ENCODE measurements around the gene LAIR2. TPM values are rescaled to one million over a fixed set of nuclear protein-coding genes. Genes with fewer than 3 reads are reported as not detected.

LAIR2 gene
- total and polyA plus RNA-seq, 10 of the 15 experiments (the other 5 are each of a cell fraction or from before 2014, with no cell fraction given): not detected

- Histone ChIP-seq H3K9ac (ENCODE audit: control insufficient read depth, insufficient read depth, low read length) (no peak overlapping the region), H2AFZ (ENCODE audit: control insufficient read depth, low read depth, low read length) (no peak overlapping the region), H3K27me3 (replicated peaks in 1 of 2; ENCODE audit: control insufficient read depth in 2 of 2, insufficient read depth in 2 of 2, low read length in 1 of 2) (peaks cover 0 to 3% of the 10 kb centered on the region in 2 experiments; a peak in 2 of 4 replicates), H4K20me1 (ENCODE audit: control insufficient read depth, insufficient read depth) (no peaks in the 10 kb centered on the region), H3K4me2 (ENCODE audit: control insufficient read depth, insufficient read depth) (no peak overlapping the region), H3K9me3 (replicated peaks; ENCODE audit: control insufficient read depth, insufficient read depth, low read length) (no peaks in the 10 kb centered on the region), H3K79me2 (ENCODE audit: control insufficient read depth, insufficient read depth, low read length) (no peaks in the 10 kb centered on the region), H3K4me3 (no peak overlapping the region), H3K4me1 (ENCODE audit: control insufficient read depth, insufficient read depth, low read length) (peaks cover 3% of the 10 kb centered on the region), H3K36me3 (ENCODE audit: control insufficient read depth in 2 of 2, insufficient read depth in 2 of 2, low read length in 1 of 2) (no peaks in the 10 kb centered on the region), H3K27ac (ENCODE audit: control insufficient read depth, insufficient read depth) (no peak overlapping the region)
- WGBS (ENCODE audit: insufficient coverage, insufficient replicate concordance, low lambda C conversion rate, missing lambda C conversion rate): 80% methylated on average over 6 of the region's 6 CpGs
- SMC1A ChIA-PET (ENCODE audit: uncharacterized antibody, unreplicated experiment): interaction anchor here (0.6 kb wide), 1 partner anchor 31 kb away, joined by 3 read pairs; no protein-coding TSS in a partner anchor
- no peak for ATAC-seq
- no peak for DNase-seq (ENCODE audit: low read depth, low spot score)
- RAD21 ChIA-PET (ENCODE audit: unreplicated experiment): interaction anchor here (0.8 to 1.5 kb wide), 5 partner anchors 8 to 200 kb away, joined by 3 to 4 read pairs (median 4); partner anchors contain the start of gene LENG9
- TF ChIP-seq LARP7 (IDR thresholded peaks at IDR 0.05) (no peak), CEBPB (IDR thresholded peaks at IDR 0.05; ENCODE audit: borderline replicate concordance in 1 of 2, low read depth in 2 of 2, low read length in 2 of 2) (no peak), FOXM1 (IDR thresholded peaks at IDR 0.05; ENCODE audit: low read depth, low read length) (no peak)
- no peak for FAIRE-seq
- in situ Hi-C loops (cut with MboI): loop anchor here (10.0 kb wide), 1 partner anchor 451 kb away; no protein-coding TSS in a partner anchor
- no TSS peak for BruUV-seq (replicated peaks)
- CTCF ChIA-PET: interaction anchor here (0.9 to 2.5 kb wide), 5 partner anchors 12 to 200 kb away, joined by 3 to 21 read pairs (median 3); no protein-coding TSS in a partner anchor
- intact Hi-C loops (cut with micrococcal nuclease; ENCODE audit: unreplicated experiment): loop anchor here (10.0 kb wide), 1 partner anchor 441 kb away; no protein-coding TSS in a partner anchor
- POLR2A ChIA-PET: interaction anchor here (0.5 to 0.7 kb wide), 2 partner anchors 25 to 936 kb away, joined by 3 read pairs; partner anchors contain the start of gene LENG8
Measured at GRCh38 chr19:54473892-54474372, 28.7 kb upstream of the LAIR2 start.

- CTCF ChIA-PET: interaction anchor here (1.1 to 8.5 kb wide), 2 partner anchors 178 to 197 kb away, joined by 4 to 236 read pairs; no protein-coding TSS in a partner anchor
- TF ChIP-seq NR2F1 (conservative IDR thresholded peaks at IDR 0.05) (no peak), BCL3 (IDR thresholded peaks at IDR 0.05; ENCODE audit: borderline replicate concordance, insufficient read depth, low read depth, low read length, poor library complexity, severe bottlenecking) (no peak), BCLAF1 (IDR thresholded peaks at IDR 0.05) (no peak), SUZ12 (IDR thresholded peaks at IDR 0.05; ENCODE audit: unreplicated experiment) (no peak), SRF (IDR thresholded peaks at IDR 0.05; ENCODE audit: low read depth in 2 of 2, low read length in 2 of 2) (no peak), SREBF1 (IDR thresholded peaks at IDR 0.05; ENCODE audit: low read length) (no peak), HDAC6 (IDR thresholded peaks at IDR 0.05; ENCODE audit: unreplicated experiment) (no peak), ZNF384 (IDR thresholded peaks at IDR 0.05; ENCODE audit: borderline replicate concordance, low read depth, low read length) (no peak)
Measured at GRCh38 chr19:54475706-54476105, 26.9 kb upstream of the LAIR2 start.

More at GRCh38 chr19:54475706-54476105, 26.9 kb upstream of the LAIR2 start:
- WGBS (ENCODE audit: insufficient coverage, insufficient replicate concordance, low lambda C conversion rate, missing lambda C conversion rate): 70% methylated on average over 11 of the region's 11 CpGs
- Histone ChIP-seq H2AFZ (ENCODE audit: control insufficient read depth, low read depth, low read length) (no peak overlapping the region), H3K36me3 (ENCODE audit: control insufficient read depth in 2 of 2, insufficient read depth in 2 of 2, low read length in 1 of 2) (no peaks in the 10 kb centered on the region), H3K4me2 (ENCODE audit: control insufficient read depth, insufficient read depth) (no peak overlapping the region), H3K4me3 (no peak overlapping the region), H3K4me1 (ENCODE audit: control insufficient read depth, insufficient read depth, low read length) (peaks cover 7% of the 10 kb centered on the region), H3K9ac (ENCODE audit: control insufficient read depth, insufficient read depth, low read length) (no peak overlapping the region), H3K79me2 (ENCODE audit: control insufficient read depth, insufficient read depth, low read length) (no peaks in the 10 kb centered on the region), H3K9me3 (replicated peaks; ENCODE audit: control insufficient read depth, insufficient read depth, low read length) (no peaks in the 10 kb centered on the region), H3K27me3 (replicated peaks in 1 of 2; ENCODE audit: control insufficient read depth in 2 of 2, insufficient read depth in 2 of 2, low read length in 1 of 2) (peaks cover 0 to 3% of the 10 kb centered on the region in 2 experiments; a peak in 2 of 4 replicates), H3K27ac (ENCODE audit: control insufficient read depth, insufficient read depth) (no peak overlapping the region), H4K20me1 (ENCODE audit: control insufficient read depth, insufficient read depth) (no peaks in the 10 kb centered on the region)
- ATAC-seq: no peak
- no peak for FAIRE-seq
- ChIA-PET POLR2A (no interaction called here), RAD21 (ENCODE audit: unreplicated experiment) (no interaction called here), SMC1A (ENCODE audit: uncharacterized antibody, unreplicated experiment) (interaction anchor here (1.4 to 7.3 kb wide), 2 partner anchors 176 to 199 kb away, joined by 6 to 70 read pairs; no protein-coding TSS in a partner anchor)
- BruUV-seq (replicated peaks): no TSS peak
- DNase-seq (ENCODE audit: low read depth, low spot score): no peak
- intact Hi-C loops (cut with micrococcal nuclease; ENCODE audit: unreplicated experiment): loop anchor here (10.0 kb wide), 1 partner anchor 439 kb away; no protein-coding TSS in a partner anchor
- in situ Hi-C loops (cut with MboI): loop anchor here (5.0 to 10.0 kb wide), 3 partner anchors 177 to 449 kb away; no protein-coding TSS in a partner anchor
